H1 (cell line): ENCODE data around the gene CBFA2T2. TPM values are rescaled to one million over a fixed set of nuclear protein-coding genes. Genes with fewer than 3 reads are reported as not detected.

Experiments
- EP300 ChIP-seq, 2 experiments: IDR thresholded peaks; 1 replicate in 1 of 2; 2 replicates in 1 of 2; pipeline ENCODE4 v1.6.1; 2011 to 2012; ENCODE audit warnings: low read depth in 2 of 2, low read length in 2 of 2, mild to moderate bottlenecking in 2 of 2, borderline replicate concordance in 1 of 2, inconsistent platforms in 1 of 2, moderate library complexity in 1 of 2
- HDAC2 ChIP-seq, 2 experiments: fragments of 300-600 bp in 1 of 2; sonication (generic) in 1 of 2; IDR thresholded peaks; 2 replicates each; pipeline ENCODE4 v1.6.1; 2011 to 2012; ENCODE audit warnings: low read depth in 2 of 2, low read length in 2 of 2, mild to moderate bottlenecking in 2 of 2, moderate library complexity in 2 of 2, borderline replicate concordance in 1 of 2, inconsistent platforms in 1 of 2
- PHF8 ChIP-seq: fragments of 200-600 bp; sonication (generic); conservative IDR thresholded peaks from 2 replicates; pipeline ENCODE4 v1.7.1; 2012; ENCODE audit warnings: low read depth, mild to moderate bottlenecking, inconsistent platforms, low read length, moderate library complexity
- SP2 ChIP-seq: IDR thresholded peaks from 2 replicates; pipeline ENCODE4 v1.6.1; 2012; ENCODE audit warnings: mild to moderate bottlenecking, low read length, inconsistent platforms
- SRF ChIP-seq: IDR thresholded peaks from 2 replicates; pipeline ENCODE4 v1.6.1; 2011; ENCODE audit warnings: mild to moderate bottlenecking, low read depth, low read length, moderate library complexity
- TEAD4 ChIP-seq: IDR thresholded peaks from 2 replicates; pipeline ENCODE4 v1.6.1; 2012; ENCODE audit warnings: low read depth, low read length, inconsistent platforms, mixed read lengths
- ZNF274 ChIP-seq: IDR thresholded peaks from 2 replicates; pipeline ENCODE4 v1.7.0; 2012; ENCODE audit warnings: low read length, borderline replicate concordance; ENCODE audit errors: extremely low read depth
- polyA plus RNA-seq, 7 experiments: library from polyadenylated mRNA; depleted of rRNA in 3 of 7; stranded (reverse) in 5 of 7; unstranded in 2 of 7; fragments of >200 nt in 5 of 7; fragments of 200-250 nt in 2 of 7; gene quantifications; 1 replicate in 5 of 7; 2 replicates in 1 of 7; 4 replicates in 1 of 7; pipeline versions ENCODE4 v1.2.1 to v1.2.3, GENCODE V29; 2011 to 2013; ENCODE audit warnings: missing spikeins in 2 of 7, mixed read lengths in 2 of 7
- total RNA-seq: library from RNA; stranded (reverse); fragmentation: NEBNext Ultra II Directional; extraction: Animal tissue kit (Norgen Biotek cat#: 25700); gene quantifications from 2 replicates; pipeline ENCODE4 v1.2.1, GENCODE V29; 2021
- TF ChIP-seq, protein P1 (sequence below): fragments of 300-600 bp; sonication (generic); IDR thresholded peaks from 2 replicates; pipeline ENCODE4 v1.7.1; 2012; ENCODE audit warnings: low read length, moderate library complexity, mild to moderate bottlenecking, inconsistent platforms; ENCODE audit not compliant: insufficient replicate concordance

The CBFA2T2 gene
- total and polyA plus RNA-seq, 2 of the 8 experiments (the other 6 are each of a cell fraction or from before 2014, with no cell fraction given): 11.6 to 12.9 TPM

DNA sequence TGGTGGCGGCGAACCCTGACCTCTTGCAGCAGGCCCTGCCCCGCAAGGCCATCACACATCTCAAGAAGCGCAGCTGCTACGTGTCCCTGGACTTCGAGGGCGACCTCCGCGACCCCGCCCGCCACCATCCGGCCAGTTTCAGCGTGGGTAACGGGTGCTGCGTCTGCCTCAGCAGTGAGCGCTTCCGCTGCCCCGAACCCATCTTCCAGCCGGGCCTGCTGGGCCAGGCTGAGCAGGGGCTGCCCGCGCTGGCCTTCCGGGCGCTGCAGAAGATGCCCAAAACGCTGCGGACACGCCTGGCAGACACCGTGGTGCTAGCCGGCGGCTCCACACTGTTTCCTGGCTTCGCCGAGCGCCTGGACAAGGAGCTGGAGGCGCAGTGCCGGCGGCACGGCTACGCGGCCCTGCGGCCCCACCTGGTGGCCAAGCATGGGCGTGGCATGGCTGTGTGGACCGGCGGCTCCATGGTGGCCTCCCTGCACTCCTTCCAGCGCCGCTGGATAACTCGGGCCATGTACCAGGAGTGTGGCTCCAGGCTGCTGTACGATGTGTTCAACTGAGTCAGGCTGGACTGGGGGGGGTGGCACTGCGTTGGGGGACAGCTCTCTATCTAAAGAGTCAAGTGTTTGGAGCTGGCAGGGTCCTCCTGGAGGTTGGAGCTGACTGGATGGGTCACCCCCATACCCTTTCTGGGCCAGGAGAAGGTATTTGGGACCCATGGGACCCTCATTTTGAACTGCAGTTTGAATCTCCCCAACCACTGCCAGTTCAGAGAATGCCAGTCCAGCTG, 178.0 kb downstream of the CBFA2T2 start (continued):
- TF ChIP-seq, protein P1, sequence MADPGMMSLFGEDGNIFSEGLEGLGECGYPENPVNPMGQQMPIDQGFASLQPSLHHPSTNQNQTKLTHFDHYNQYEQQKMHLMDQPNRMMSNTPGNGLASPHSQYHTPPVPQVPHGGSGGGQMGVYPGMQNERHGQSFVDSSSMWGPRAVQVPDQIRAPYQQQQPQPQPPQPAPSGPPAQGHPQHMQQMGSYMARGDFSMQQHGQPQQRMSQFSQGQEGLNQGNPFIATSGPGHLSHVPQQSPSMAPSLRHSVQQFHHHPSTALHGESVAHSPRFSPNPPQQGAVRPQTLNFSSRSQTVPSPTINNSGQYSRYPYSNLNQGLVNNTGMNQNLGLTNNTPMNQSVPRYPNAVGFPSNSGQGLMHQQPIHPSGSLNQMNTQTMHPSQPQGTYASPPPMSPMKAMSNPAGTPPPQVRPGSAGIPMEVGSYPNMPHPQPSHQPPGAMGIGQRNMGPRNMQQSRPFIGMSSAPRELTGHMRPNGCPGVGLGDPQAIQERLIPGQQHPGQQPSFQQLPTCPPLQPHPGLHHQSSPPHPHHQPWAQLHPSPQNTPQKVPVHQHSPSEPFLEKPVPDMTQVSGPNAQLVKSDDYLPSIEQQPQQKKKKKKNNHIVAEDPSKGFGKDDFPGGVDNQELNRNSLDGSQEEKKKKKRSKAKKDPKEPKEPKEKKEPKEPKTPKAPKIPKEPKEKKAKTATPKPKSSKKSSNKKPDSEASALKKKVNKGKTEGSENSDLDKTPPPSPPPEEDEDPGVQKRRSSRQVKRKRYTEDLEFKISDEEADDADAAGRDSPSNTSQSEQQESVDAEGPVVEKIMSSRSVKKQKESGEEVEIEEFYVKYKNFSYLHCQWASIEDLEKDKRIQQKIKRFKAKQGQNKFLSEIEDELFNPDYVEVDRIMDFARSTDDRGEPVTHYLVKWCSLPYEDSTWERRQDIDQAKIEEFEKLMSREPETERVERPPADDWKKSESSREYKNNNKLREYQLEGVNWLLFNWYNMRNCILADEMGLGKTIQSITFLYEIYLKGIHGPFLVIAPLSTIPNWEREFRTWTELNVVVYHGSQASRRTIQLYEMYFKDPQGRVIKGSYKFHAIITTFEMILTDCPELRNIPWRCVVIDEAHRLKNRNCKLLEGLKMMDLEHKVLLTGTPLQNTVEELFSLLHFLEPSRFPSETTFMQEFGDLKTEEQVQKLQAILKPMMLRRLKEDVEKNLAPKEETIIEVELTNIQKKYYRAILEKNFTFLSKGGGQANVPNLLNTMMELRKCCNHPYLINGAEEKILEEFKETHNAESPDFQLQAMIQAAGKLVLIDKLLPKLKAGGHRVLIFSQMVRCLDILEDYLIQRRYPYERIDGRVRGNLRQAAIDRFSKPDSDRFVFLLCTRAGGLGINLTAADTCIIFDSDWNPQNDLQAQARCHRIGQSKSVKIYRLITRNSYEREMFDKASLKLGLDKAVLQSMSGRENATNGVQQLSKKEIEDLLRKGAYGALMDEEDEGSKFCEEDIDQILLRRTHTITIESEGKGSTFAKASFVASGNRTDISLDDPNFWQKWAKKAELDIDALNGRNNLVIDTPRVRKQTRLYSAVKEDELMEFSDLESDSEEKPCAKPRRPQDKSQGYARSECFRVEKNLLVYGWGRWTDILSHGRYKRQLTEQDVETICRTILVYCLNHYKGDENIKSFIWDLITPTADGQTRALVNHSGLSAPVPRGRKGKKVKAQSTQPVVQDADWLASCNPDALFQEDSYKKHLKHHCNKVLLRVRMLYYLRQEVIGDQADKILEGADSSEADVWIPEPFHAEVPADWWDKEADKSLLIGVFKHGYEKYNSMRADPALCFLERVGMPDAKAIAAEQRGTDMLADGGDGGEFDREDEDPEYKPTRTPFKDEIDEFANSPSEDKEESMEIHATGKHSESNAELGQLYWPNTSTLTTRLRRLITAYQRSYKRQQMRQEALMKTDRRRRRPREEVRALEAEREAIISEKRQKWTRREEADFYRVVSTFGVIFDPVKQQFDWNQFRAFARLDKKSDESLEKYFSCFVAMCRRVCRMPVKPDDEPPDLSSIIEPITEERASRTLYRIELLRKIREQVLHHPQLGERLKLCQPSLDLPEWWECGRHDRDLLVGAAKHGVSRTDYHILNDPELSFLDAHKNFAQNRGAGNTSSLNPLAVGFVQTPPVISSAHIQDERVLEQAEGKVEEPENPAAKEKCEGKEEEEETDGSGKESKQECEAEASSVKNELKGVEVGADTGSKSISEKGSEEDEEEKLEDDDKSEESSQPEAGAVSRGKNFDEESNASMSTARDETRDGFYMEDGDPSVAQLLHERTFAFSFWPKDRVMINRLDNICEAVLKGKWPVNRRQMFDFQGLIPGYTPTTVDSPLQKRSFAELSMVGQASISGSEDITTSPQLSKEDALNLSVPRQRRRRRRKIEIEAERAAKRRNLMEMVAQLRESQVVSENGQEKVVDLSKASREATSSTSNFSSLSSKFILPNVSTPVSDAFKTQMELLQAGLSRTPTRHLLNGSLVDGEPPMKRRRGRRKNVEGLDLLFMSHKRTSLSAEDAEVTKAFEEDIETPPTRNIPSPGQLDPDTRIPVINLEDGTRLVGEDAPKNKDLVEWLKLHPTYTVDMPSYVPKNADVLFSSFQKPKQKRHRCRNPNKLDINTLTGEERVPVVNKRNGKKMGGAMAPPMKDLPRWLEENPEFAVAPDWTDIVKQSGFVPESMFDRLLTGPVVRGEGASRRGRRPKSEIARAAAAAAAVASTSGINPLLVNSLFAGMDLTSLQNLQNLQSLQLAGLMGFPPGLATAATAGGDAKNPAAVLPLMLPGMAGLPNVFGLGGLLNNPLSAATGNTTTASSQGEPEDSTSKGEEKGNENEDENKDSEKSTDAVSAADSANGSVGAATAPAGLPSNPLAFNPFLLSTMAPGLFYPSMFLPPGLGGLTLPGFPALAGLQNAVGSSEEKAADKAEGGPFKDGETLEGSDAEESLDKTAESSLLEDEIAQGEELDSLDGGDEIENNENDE: no peak
- no peak for TF ChIP-seq ZNF274
- no peak for TF ChIP-seq EP300 (IDR thresholded peaks at IDR 0.05; ENCODE audit: borderline replicate concordance in 1 of 2, low read depth in 2 of 2, low read length in 2 of 2)
- TF ChIP-seq SRF: no peak
- TF ChIP-seq HDAC2 (IDR thresholded peaks at IDR 0.05; ENCODE audit: borderline replicate concordance in 1 of 2, low read depth in 2 of 2, low read length in 2 of 2): no peak
- no peak for TF ChIP-seq TEAD4
- TF ChIP-seq SP2: no peak
- TF ChIP-seq PHF8: no peak
